Ecto neural progenitor cell (in vitro differentiated cells): ENCODE results near the gene GIT1.

Experiments used
- DNase-seq: peaks from one replicate; pipeline ENCODE4 v3.0.0-alpha.2; 2018; ENCODE audit warnings: low spot score

Gene GIT1

GRCh38 chr17:29579866-29580771 is 9.3 kb downstream of the GIT1 start:
- peak; percentile 86 for DNase-seq

- DNase-seq = no peak
Measured at GRCh38 chr17:29578626-29579485, 10.6 kb downstream of the GIT1 start.

GRCh38 chr17:29577385-29578211 is 11.8 kb downstream of the GIT1 start:
- no peak for DNase-seq

- no peak for DNase-seq
Measured at GRCh38 chr17:29577001-29577370, 12.5 kb downstream of the GIT1 start.

- DNase-seq = no peak
Measured at GRCh38 chr17:29576214-29577000, 13.0 kb downstream of the GIT1 start.

GRCh38 chr17:29575511-29576213 is 13.8 kb downstream of the GIT1 start:
- no peak for DNase-seq

GRCh38 chr17:29574732-29575510 is 14.5 kb downstream of the GIT1 start:
- no peak for DNase-seq

GRCh38 chr17:29573871-29574731 is 15.3 kb downstream of the GIT1 start:
- no peak for DNase-seq

GRCh38 chr17:29573558-29573869 is 15.9 kb downstream of the GIT1 start:
- DNase-seq = peak; percentile 48

- DNase-seq = peak; percentile 88
Measured at GRCh38 chr17:29572691-29573557, 16.5 kb downstream of the GIT1 start.

GRCh38 chr17:29571883-29572681 is 17.4 kb downstream of the GIT1 start:
- peak; percentile 50 for DNase-seq

- no peak for DNase-seq
Measured at GRCh38 chr17:29571486-29571882, 18.0 kb downstream of the GIT1 start.

- peak; percentile 42 for DNase-seq
Measured at GRCh38 chr17:29570521-29570920, 18.9 kb downstream of the GIT1 start.

GRCh38 chr17:29569245-29569950 is 20.1 kb downstream of the GIT1 start:
- DNase-seq = peak; percentile 66

- peak; percentile 95 for DNase-seq
Measured at GRCh38 chr17:29568331-29569244, 20.9 kb downstream of the GIT1 start, which contains the start of gene TP53I13. TSS of gene TP53I13 (plus strand) at chr17:29568701. CDS start at chr17:29568759, 58 bp downstream.
